Calu3 (cell line): ENCODE data around the gene DHX58. TPM values are rescaled to one million over a fixed set of nuclear protein-coding genes. Genes with fewer than 3 reads are reported as not detected.

Experiments used
- BruUV-seq: library from RNA; stranded (reverse); fragments of 400-500 nt; replicated peaks from 2 replicates; lab custom pipeline; 2021; lab: Mats Ljungman, UMichigan
- CTCF ChIA-PET: fragments of 300-600 bp; sonication (Branson Sonifier 250); formaldehyde crosslinking; loops from one replicate; lab custom pipeline; 2022; ENCODE audit warnings: antibody characterized with exemption; lab: Charles Lee
- DNase-seq: peaks from one replicate; pipeline ENCODE4 v3.0.0; 2022
- H3K27ac Mint-ChIP-seq: one replicate; pipeline ENCODE4 v1.8.0; 2022; ENCODE audit warnings: mixed read lengths; ENCODE audit not compliant: unreplicated experiment
- H3K27me3 Mint-ChIP-seq: one replicate; pipeline ENCODE4 v1.8.0; 2022; ENCODE audit warnings: mixed read lengths; ENCODE audit not compliant: unreplicated experiment
- H3K36me3 Mint-ChIP-seq: one replicate; pipeline ENCODE4 v1.8.0; 2022; ENCODE audit warnings: mild to moderate bottlenecking, moderate library complexity, mixed read lengths; ENCODE audit not compliant: insufficient read depth, unreplicated experiment
- H3K4me1 Mint-ChIP-seq: one replicate; pipeline ENCODE4 v1.8.0; 2022; ENCODE audit warnings: mild to moderate bottlenecking, low read depth, mixed read lengths; ENCODE audit not compliant: unreplicated experiment
- H3K4me3 Mint-ChIP-seq: one replicate; pipeline ENCODE4 v1.8.0; 2022; ENCODE audit warnings: mild to moderate bottlenecking, low read depth, moderate library complexity, mixed read lengths; ENCODE audit not compliant: unreplicated experiment
- H3K9me3 Mint-ChIP-seq: one replicate; pipeline ENCODE4 v1.8.0; 2022; ENCODE audit warnings: low read depth, mixed read lengths; ENCODE audit not compliant: unreplicated experiment
- CTCF ChIP-seq: fragments of 200-600 bp; IDR thresholded peaks from one replicate; pipeline ENCODE4 v1.8.0; 2022; ENCODE audit warnings: antibody characterized with exemption; ENCODE audit not compliant: unreplicated experiment
- intact Hi-C: fragments of 100-400 bp; cut with micrococcal nuclease; formaldehyde crosslinking; loops from one replicate; pipeline ENCODE4 v1.10.0; 2022; ENCODE audit not compliant: unreplicated experiment
- total RNA-seq: library from RNA; stranded (reverse); gene quantifications from 2 replicates; pipeline ENCODE4 v1.2.3, GENCODE V29; 2022

DHX58 gene
- total RNA-seq, 1 experiment from 2014 or later: 45.6 TPM

- H3K4me1 Mint-ChIP-seq: peaks cover 7% of the 10 kb centered on the region
- TF ChIP-seq CTCF: no peak
- H3K4me3 Mint-ChIP-seq: no peak overlapping the region
- intact Hi-C loops: loop anchor here (10.0 kb wide), 1 partner anchor 294 kb away; no protein-coding TSS in a partner anchor
- no peaks in the 10 kb centered on the region for H3K9me3 Mint-ChIP-seq
- no peak for DNase-seq
- H3K27me3 Mint-ChIP-seq: no peaks in the 10 kb centered on the region
- H3K36me3 Mint-ChIP-seq: peaks cover 56% of the 10 kb centered on the region
- CTCF ChIA-PET: interaction anchor here (1.1 to 1.9 kb wide), 4 partner anchors 31 to 152 kb away, joined by 3 to 6 read pairs (median 3); partner anchors contain the start of gene DNAJC7
- no TSS peak for BruUV-seq
- H3K27ac Mint-ChIP-seq: no peak overlapping the region
Observed at GRCh38 chr17:42111265-42111636, 1.3 kb downstream of the DHX58 start.

- Mint-ChIP-seq H3K27ac (no peak overlapping the region), H3K4me1 (peaks cover 7% of the 10 kb centered on the region), H3K27me3 (no peaks in the 10 kb centered on the region), H3K36me3 (peaks cover 50% of the 10 kb centered on the region), H3K4me3 (no peak overlapping the region), H3K9me3 (no peaks in the 10 kb centered on the region)
- no peak for TF ChIP-seq CTCF
- CTCF ChIA-PET: interaction anchor here (0.6 to 1.2 kb wide), 2 partner anchors 30 to 1427 kb away, joined by 3 read pairs; no protein-coding TSS in a partner anchor
- BruUV-seq: no TSS peak
- no peak for DNase-seq
- intact Hi-C loops: loop anchor here (10.0 kb wide), 1 partner anchor 294 kb away; no protein-coding TSS in a partner anchor
Observed at GRCh38 chr17:42110301-42111264, 1.9 kb downstream of the DHX58 start.

GRCh38 chr17:42109086-42109485, 3.4 kb downstream of the DHX58 start:
- DNase-seq: no peak
- BruUV-seq: no TSS peak
- Mint-ChIP-seq H3K4me1 (peaks cover 7% of the 10 kb centered on the region), H3K4me3 (no peak overlapping the region), H3K36me3 (peaks cover 36% of the 10 kb centered on the region), H3K27me3 (no peaks in the 10 kb centered on the region), H3K27ac (no peak overlapping the region), H3K9me3 (no peaks in the 10 kb centered on the region)
- no peak for TF ChIP-seq CTCF
- intact Hi-C loops: no loop called here
- CTCF ChIA-PET: interaction anchor here (0.5 kb wide), 1 partner anchor 26 kb away, joined by 3 read pairs; no protein-coding TSS in a partner anchor

- TF ChIP-seq CTCF: no peak
- peaks cover 7% of the 10 kb centered on the region for H3K4me1 Mint-ChIP-seq
- no peaks in the 10 kb centered on the region for H3K27me3 Mint-ChIP-seq
- no peaks in the 10 kb centered on the region for H3K9me3 Mint-ChIP-seq
- peak; percentile 41 for DNase-seq
- CTCF ChIA-PET: interaction anchor here (0.6 kb wide), 1 partner anchor 242 kb away, joined by 3 read pairs; the partner anchor contains the start of gene KLHL11
- no peak overlapping the region for H3K27ac Mint-ChIP-seq
- intact Hi-C loops: no loop called here
- peaks cover 26% of the 10 kb centered on the region for H3K36me3 Mint-ChIP-seq
- BruUV-seq: no TSS peak
- H3K4me3 Mint-ChIP-seq: no peak overlapping the region
Observed at GRCh38 chr17:42107597-42108576, 4.6 kb downstream of the DHX58 start.
